ENCODE measurements around the gene RAB27B.
"Not testable (repeated sequence)": the region's sequence is repeated elsewhere in the genome, so short reads cannot be mapped to it uniquely, and the experiment has no call there.

RAB27B gene, protein sequence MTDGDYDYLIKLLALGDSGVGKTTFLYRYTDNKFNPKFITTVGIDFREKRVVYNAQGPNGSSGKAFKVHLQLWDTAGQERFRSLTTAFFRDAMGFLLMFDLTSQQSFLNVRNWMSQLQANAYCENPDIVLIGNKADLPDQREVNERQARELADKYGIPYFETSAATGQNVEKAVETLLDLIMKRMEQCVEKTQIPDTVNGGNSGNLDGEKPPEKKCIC

DNA sequence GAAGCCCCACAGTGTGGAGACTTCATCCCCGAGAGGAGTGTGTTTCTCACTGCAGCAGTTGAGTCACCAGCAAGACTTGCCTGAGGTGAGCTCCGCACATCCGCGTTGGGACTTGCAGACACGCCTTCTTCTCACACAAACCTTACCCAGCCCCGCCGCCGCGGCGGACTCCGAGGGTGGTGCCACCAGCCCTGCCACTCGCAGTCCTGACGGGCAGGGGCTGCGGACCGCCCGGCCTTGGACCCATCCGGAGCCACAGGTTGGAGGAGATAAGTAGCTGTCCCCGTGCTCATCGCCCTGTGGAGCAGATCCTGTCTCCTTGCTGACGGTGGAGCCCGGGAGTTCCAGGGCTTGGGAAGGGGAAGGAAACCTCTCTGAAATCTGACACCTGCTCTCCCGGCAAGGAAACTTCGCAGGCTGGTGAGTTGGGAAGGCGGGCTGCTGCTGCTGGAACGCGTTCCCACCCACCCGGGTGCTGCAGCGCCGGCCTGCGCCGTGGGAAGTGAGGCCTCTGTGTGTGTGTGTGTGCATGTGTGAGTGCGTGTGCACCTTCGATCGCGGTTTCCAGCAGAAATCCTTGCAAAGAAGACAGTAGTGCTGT, at the start of gene RAB27B:
Gene RAB27B, plus strand, starts transcription at position 197 of the 601 bp plus-strand sequence. CDS start 49,109 bp downstream, outside the sequence.
- peak; percentile 14 for DNase-seq

DNA sequence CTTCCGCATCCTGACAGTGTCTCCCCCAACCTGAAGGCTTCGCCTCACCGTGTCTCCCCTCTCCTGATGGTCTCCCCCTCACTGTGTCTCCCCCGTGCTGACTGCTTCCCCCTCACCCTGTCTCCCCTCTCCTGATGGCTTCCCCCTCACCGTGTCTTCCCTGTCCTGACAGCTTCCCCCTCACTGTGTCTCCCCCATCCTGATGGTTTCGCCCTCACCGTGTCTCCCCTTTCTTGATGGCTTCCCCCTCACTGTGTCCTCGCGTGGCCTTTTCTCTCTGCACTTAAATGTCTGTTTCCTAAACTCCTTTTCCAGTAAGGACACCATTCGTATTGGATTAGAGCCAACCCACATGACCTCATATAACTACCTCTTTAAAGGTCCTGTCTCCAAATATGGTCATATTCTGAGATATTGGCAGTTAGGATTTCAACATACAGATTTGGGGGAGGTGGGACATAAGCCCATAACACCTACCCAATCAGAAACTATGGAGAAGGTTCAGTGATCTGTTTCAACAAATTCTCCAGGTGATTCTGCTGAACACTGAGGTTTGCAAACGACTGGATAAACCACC, 47.9 kb upstream of the RAB27B start:
- DNase-seq = no peak

DNA sequence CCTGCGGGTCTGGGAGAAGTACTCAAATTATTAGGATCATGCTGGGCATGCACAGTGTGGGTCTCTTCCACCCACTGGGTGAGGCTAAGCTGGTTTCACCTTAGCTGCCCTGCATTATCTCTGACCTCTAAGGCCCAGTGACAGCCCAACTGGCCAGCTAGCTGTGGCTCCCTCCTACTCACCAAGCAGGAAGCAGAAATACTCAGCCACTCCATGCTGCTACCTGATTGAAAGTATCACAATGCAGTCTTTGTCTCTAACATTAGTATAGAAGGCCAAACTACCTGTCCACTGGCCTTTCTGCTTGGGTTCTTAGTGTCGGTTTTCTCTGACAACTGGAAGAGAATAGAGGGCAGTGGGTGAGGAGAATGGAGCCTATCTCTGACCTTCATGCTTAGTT, 47.3 kb upstream of the RAB27B start:
- no peak for DNase-seq

DNA sequence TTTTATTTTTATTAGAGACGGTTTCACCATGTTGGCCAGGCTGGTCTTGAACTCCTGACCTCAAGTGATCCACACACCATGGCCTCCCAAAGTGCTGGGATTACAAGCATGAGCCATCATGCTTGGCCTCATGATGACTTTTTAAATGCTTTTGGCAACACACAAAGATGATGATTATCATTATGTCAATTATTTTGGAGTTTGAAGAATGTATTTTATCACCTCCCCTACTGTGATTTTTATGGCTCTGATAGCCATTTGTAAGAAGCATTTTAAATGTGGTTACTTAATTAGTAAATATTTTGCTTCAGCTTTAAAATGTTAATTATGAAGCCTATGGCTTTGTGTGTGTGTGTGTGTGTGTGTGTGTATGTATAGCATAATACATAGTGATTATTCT, 45.1 kb upstream of the RAB27B start:
- no peak for DNase-seq

DNA sequence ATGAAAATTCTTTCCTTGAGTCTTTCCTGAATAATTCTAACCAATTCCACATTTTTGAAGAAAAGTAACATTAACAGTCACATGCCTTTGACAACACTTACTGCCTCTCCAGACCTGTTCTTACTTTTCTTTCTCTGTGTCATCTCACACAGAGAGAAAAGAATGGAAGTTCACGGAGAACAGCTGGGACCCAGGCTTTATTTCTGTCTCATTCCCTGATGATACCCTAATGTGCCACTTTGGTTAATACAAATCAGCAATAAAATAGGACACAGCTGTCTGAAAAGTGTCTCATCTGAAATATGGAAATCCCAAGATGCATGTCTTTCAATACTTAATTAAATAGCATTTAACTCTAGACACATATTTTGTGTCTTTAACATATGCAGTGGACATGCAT, 42.1 kb upstream of the RAB27B start:
- no peak for DNase-seq

DNA sequence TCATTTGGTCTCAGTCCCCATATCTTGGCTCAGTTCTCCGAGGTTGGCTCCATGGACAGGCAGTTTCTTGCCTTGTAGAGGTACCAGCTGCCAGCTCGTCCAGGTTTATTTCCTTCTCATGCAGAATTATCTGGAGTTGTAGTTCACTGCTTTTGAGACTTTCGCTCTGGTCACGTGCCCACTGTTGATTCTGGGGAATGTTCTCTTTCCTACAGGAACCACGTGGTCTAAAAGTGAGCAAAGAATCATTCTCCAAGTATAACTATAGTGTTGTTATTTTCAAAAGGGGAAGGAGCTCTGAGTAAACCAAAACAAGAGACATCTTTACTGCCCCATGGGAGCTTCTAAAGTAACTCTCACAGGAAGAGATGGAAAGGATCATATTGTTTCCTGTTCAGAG, 41.2 kb upstream of the RAB27B start:
- no peak for DNase-seq

DNA sequence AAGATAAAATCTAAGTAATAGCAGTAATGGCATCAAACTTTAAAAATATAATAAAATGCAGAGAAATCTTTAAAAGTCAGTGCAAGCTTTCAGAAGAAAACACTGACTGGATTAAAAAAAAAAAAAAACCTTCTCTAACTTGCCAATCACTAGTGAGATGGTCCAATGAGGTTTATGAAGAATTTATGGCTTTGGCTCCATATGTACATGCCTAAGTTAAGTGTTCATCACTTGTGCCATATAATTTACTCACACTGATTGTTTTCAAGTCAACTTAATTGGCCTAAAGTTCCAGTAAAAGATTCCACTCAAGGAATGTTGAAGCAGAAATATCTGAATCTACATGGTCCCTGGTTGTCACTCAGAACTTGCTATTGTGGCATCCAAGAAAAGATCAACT, 40.7 kb upstream of the RAB27B start:
- no peak for DNase-seq

DNA sequence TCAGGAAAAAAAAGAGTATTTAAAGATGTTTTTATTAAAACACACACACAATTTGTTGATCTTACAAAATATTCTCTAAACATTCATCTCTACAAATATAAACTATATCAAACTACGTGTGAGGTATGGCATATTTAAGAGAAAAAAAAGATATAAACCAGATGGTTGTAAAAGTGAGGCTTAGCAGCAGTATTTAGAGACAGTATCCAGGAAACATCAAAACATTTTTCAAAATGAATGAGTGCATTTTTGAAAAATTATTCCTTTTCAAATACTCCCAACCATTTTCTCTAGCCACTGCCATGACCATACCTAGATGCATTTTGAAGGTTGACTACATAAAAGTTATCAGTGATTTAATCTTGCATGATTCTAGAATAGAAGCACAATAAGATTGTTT, 38.2 kb upstream of the RAB27B start:
- DNase-seq = no peak

DNA sequence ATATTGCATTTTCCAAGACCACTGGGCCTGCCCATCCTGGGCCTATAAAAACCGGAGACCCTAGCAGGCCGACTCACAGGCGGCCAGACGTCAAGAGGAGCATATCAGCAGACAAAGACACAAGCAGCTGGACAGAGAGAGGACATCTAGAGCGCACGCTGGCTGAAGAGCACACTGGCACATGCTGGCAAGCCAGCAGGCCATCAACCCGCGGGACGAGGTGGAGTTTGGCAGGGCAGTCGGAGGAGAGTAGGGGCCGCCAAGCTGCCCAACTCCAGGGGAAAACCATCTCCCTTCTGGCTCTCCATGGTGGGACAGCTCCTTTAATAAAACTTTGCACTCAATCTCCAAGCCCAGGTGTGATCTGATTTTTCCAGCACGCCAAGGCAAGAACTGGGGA, 36.6 kb upstream of the RAB27B start:
- DNase-seq = no peak

DNA sequence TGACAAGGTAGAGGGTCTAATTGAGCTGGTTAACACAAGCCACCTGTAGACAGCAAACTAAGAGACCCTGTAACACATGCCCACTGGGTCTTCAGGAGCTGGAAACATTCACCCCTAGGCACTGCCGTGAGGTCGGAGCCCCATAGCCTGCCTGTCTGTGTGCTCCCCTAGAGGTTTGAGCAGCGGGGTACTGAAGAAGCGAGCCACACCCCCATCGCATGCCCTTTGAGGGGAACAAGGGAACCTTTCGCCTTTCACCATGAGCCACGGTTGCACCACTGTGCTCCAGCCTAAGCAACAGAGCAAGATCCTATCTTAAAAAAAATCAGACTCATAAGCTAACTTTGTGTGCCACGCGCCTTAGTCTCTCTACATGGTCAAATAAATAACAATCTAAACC, 36.2 kb upstream of the RAB27B start:
- no peak for DNase-seq

DNA sequence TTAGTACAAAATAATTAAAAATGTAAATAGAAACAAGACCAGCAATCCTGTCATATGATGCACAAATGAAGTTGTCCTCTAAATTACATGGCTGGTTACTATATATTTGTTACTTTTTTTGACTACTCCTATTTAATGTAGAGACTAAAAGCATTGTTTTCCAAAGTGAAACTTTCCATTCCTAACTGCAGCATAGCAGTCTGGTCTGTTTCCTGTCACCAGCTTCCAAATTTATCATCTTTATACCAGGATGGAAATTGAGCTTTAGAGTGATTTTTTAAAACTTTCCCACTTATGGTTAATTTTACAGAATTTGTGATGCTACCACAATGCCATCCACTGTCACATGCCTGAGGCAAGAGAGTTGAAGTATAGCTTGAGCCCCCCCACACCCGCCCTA, 33.5 kb upstream of the RAB27B start:
- no peak for DNase-seq

DNA sequence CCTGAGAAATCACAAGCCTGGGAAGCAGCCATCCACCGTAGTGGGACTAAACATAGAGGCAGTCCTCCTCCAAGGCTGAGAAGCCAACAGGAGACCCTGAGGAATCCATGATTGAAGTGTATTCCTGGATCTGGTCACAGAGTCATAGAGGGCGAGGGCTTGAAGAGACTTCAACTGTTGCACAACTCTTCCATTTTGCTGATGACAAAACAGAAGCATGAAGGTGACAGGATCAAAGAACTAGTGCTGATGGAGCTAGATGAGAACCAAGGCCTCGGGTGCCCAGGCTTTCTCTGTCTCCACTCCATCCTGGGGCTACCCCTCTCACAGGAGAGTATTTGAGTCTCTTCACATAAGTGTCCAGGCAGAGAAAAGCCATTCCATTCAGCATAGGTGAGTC, 30.1 kb upstream of the RAB27B start:
- no peak for DNase-seq

DNA sequence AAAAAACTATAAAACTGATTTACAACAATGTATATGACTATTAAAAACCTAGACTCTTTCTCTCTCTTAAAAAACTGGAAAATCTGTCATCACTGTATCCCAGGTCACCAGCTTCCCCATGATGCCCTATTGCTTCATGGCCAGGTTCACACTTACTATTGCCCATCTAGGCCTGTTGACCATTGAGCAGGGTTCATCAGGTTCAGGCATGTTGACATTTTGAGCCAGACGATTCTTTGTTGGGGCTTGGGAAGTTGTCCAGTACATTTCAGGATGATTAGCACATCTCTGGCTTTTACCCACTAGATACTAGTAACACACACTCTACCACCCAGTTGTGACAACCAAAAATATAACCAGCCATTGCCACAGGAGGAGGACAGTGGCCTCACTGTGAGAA, 26.9 kb upstream of the RAB27B start:
- DNase-seq = no peak

DNA sequence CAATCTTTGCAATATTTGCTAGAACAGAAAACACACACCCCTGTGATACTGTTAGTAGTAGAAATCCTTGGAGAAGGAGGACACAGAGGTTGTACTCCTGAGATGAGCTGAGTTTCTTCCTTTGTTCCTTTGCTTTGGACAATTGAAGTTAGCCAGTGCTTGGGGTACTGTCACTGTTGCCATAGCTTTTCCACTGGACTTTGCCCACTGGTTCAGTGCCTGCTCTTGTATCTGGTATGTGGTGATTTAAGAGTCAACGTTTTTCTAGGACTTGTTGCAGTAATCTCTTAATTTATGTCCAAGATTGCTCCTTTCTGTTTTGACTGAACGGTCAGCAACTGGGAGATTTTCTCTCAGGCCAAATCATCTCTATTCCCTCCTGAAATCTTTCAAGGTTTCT, 26.1 kb upstream of the RAB27B start:
- no peak for DNase-seq

DNA sequence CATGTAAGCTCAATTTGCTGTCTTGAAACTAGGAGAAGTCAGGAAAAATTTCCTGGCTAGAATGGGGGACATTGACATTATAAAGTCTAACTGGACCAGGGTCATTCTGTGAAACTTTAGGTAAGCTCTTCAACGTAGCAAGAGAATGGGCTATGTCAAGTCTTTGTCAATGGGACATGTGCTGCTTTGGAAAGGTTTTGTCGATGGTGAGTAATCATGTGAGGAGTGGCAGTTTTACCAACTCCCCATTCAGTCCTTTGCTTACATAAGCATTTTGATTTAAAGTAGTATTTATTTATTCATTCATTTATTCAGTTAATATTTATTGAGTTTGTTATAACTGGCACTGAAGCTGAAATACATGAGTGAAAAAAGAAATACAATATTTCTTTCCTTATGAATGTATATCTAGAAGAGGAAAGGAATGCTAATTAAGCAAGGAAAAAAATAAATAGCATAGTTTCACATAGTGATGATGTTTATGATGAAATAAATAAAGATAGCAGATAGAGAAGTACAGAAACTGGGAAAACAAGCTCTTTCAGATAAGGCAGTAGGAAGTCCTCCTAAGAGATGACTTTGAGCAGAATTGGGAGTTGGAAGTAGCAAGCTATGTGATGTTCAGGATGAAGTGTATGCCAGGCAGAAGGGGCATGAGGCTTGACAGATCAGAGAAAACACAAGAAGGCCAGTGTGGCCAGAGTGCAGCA, 25.4 kb upstream of the RAB27B start:
- DNase-seq = no peak

DNA sequence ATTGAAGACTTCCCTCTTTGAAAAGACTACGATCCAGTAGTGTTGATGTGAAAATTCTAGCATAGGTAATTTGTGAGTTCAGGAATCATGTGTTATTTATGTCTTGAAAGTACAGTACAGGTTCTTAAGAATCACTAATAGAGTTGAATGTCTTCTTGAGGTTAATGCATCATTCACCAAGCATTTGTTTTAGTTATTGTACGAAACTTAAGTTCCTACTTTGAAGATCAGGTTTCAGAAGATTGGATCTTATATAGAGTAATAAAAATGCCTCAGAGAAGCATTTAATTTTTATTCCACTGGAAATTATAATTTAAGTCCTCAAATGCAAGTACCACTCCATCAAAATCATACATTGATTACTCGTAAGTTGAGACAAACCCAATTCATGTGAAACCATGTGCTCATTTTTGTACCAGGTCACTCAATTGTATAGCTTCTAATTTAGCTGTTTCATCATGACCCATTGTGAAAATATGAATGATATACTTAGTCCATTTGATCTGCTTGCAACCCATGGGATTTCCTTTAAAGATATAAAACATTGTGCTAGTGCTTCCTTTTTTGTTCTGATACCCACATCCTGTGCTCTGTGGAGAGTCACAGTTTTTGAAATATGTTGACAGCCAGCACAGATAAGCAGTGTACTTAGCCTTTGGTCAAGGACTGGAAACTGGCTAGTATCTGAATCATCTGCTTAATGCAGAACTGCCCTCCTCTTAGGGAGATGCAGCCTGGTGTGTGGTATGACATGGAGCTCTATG, 22.5 kb upstream of the RAB27B start:
- DNase-seq = no peak

DNA sequence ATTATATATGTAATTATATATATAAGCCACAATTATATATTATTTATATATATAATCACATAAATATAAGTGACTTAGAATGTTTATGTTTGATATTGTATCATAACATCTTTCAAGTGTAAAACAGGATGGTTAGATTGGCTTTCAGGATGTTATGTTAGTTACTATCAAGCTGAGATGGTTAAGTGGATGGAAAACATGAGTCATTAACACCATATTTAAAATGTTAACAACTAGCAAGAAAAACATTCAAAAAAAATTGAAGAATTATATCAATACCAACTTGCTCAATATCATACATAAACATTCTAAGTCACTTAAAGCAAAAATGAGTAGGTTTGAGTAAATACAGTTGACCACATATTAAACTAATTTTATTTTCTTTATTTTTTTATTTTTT, 21.8 kb upstream of the RAB27B start:
- no peak for DNase-seq

DNA sequence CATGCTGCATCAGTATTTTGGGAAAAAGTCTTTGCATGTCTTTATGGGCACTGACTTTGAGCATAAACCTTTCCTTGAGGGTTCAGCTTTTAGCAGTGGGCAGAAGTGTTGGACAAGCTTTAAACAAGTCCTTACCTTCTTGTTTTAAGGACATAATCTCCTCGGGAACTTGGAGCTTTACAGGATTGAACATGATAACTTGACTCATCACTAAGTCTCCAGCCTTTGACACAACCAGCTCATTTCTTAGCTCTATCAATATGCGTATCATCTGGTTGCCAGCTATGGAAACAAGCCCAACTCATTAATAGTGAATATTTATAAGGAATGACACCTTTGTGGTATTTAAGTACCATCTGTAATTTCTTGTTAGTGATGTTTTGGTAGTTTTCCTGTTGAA, 21.0 kb upstream of the RAB27B start:
- no peak for DNase-seq

DNA sequence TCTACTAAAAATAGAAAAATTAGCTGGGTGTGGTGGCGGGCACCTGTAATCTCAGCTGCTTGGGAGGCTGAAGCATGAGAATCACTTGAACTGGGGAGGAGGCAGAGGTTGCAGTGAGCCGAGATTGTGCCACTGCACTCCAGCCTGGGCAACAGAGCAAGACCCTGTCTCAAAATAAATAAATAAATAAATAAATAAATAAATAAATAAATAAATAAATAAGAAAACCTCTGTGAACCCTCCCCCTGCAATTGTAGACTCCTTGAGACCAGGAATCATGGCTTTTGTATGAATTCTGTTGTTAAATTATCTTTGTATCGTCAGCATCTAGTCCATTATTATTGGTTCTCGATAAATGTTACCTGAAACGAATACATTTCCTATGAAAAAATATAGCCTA, 17.6 kb upstream of the RAB27B start:
- DNase-seq = not testable (repeated sequence)

DNA sequence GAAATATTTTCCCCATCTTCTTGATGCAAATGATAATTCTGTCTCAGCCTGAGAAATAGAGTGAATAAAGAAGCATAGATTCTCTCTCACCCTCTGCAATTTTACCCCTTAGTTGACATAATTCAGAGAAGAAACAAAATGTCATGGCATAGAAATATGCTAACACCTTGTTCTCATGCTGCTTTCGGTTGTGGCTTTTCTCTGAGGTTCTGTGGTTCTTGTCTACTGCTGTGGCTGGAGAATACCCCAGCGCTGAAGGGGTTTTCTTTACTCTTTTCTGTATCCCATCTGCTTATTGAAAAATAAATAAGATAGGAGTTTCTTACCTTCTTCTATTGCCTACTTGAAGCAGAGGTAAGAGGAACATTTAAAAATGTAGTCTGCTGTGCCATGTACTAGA, 15.4 kb upstream of the RAB27B start:
- no peak for DNase-seq

DNA sequence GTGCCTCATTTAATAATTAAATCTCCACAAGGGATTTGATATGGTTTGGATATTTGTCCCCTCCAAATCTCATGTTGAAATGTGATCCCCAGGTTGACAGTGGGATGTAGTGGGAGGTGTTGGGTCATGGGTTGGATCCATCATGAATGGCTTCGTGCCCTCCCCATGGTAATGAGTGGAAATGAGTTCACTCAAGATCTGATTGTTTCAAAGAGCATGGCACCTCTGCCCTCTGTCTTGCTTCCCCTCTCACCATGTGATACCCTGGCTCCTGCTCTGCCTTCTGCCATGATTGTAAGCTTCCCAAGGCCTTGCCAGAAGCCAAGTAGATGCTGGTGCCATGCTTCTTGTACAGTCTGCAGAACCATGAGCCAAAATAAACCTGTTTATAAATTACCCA, 15.0 kb upstream of the RAB27B start:
- no peak for DNase-seq

DNA sequence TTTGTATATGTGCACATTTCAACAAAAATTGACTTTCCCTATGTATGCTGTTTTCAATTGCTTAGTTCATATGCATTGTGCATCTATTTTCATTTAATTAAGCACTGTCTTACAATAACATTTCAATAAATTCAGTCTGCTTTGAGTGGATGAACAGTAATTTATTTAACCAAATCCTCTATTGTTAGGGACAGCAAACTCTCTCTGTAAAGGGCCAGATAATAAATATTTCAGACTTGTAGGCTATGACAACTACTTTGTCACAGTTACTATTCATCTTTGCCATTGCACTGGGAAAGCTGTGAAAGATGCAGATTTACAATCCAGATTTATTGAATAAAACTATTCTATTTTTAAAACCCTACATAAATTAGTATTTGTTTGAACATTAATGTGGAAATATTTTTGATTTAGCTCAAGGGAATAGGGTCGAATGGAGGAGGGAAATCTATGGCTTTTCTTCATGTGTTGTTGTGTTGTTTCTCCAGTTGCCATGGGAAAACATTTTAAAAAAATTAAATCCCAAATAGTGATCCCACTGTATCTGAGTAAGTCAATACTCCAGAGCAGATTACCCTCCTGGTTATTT, 14.2 kb upstream of the RAB27B start:
- DNase-seq = no peak

DNA sequence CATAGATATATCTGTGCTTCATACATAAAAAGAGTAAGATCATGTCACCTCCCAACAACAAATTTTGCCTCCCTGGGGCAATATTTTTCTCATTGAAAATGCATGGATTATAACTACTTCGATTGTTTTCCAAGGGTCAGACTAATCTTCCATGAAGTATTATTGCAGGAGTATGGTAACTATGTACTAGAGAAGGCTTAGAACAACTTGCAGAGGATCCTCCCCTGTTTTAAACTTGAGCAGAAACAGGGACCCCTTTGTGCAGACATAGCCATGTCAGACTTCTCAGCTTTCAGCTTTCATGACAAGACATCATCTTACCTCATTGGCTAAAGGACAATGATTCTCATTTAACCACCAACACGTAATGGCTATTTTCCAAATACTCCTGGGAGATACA, 13.2 kb upstream of the RAB27B start:
- DNase-seq = no peak
